ENCODE results near the gene MFN2. TPM values are rescaled to one million over a fixed set of nuclear protein-coding genes. Genes with fewer than 3 reads are reported as not detected.

Gene MFN2
- total RNA-seq, 2 donors from 2014 or later = 367 to 466 TPM

- no peak for TF ChIP-seq CTCF (IDR thresholded peaks at IDR 0.05)
- H3K4me3 ChIP-seq = peak overlapping the region; percentile 80 to 90
- H3K27me3 ChIP-seq = no peaks in the 10 kb centered on the region
- H3K9me3 ChIP-seq = no peaks in the 10 kb centered on the region
- peaks cover 34% of the 10 kb centered on the region for H3K36me3 ChIP-seq
- H3K4me1 ChIP-seq = peaks cover 0 to 48% of the 10 kb centered on the region in 2 donors
- DNase-seq (ENCODE audit: low spot score) = no peak
- H3K27ac ChIP-seq = peak overlapping the region; percentile 95
These were observed 1.0 kb upstream of the MFN2 start for GRCh38 chr1:11979028-11979850.

GRCh38 chr1:11980676-11980972 lies 380 bp downstream of the MFN2 start:
- Histone ChIP-seq H3K27me3 (no peaks in the 10 kb centered on the region), H3K36me3 (peaks cover 36% of the 10 kb centered on the region), H3K4me1 (peaks cover 0 to 60% of the 10 kb centered on the region in 2 donors)

GRCh38 chr1:11981378-11982009 lies 1.2 kb downstream of the MFN2 start:
- Histone ChIP-seq H3K36me3 (peaks cover 44% of the 10 kb centered on the region), H3K4me3 (peak overlapping the region; percentile 80 to 90), H3K27ac (peak overlapping the region; percentile 95), H3K9me3 (no peaks in the 10 kb centered on the region), H3K4me1 (peaks cover 0 to 67% of the 10 kb centered on the region in 2 donors), H3K27me3 (no peaks in the 10 kb centered on the region)
- no peak for TF ChIP-seq CTCF (IDR thresholded peaks at IDR 0.05)
- DNase-seq (ENCODE audit: low spot score) = no peak

More at GRCh38 chr1:11980676-11980972, 380 bp downstream of the MFN2 start:
- H3K9me3 ChIP-seq = no peaks in the 10 kb centered on the region
- DNase-seq (ENCODE audit: low spot score) = no peak
- peak overlapping the region; percentile 80 to 90 for H3K4me3 ChIP-seq
- peak overlapping the region; percentile 95 for H3K27ac ChIP-seq
- no peak for TF ChIP-seq CTCF (IDR thresholded peaks at IDR 0.05)

GRCh38 chr1:11982010-11982392 lies 1.8 kb downstream of the MFN2 start:
- no peak overlapping the region for H3K4me3 ChIP-seq
- H3K36me3 ChIP-seq = peaks cover 50% of the 10 kb centered on the region
- H3K4me1 ChIP-seq = peaks cover 0 to 72% of the 10 kb centered on the region in 2 donors
- no peak for DNase-seq (ENCODE audit: low spot score)
- no peak for TF ChIP-seq CTCF (IDR thresholded peaks at IDR 0.05)
- peak overlapping the region; percentile 95 for H3K27ac ChIP-seq
- no peaks in the 10 kb centered on the region for H3K9me3 ChIP-seq
- no peaks in the 10 kb centered on the region for H3K27me3 ChIP-seq

- Histone ChIP-seq H3K4me1 (peaks cover 0 to 70% of the 10 kb centered on the region in 2 donors), H3K36me3 (peaks cover 71% of the 10 kb centered on the region)
These were observed 3.9 kb downstream of the MFN2 start for GRCh38 chr1:11984121-11984520.

More at GRCh38 chr1:11984121-11984520, 3.9 kb downstream of the MFN2 start:
- Histone ChIP-seq H3K27ac (peak overlapping the region; percentile 95), H3K27me3 (no peaks in the 10 kb centered on the region), H3K4me3 (no peak overlapping the region), H3K9me3 (no peaks in the 10 kb centered on the region)
- no peak for DNase-seq (ENCODE audit: low spot score)
- TF ChIP-seq CTCF (IDR thresholded peaks at IDR 0.05) = no peak
